ENCODE data around the gene NLE1.

Gene NLE1

GRCh38 chr17:35084987-35085386 is 57.1 kb downstream of the NLE1 start:
- FAIRE-seq: no peak

DNA sequence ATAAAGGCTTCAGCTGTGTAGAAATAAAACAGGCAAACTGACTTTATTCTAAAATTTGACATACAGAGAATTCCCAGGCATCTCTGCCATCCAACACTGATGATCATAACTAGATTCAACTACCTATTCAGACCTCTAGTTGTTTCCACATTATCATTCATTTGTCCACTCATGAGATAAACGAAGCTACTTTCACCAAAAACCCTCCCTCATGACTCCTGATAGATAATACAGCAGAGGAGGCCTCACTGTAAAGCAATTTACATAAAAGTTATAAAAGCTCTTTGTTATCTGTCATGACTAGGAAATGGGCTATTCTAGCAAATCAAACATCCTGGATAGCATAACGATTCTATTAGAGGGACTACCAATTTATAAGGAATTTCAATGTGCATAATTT is 59.0 kb downstream of the NLE1 start:
- FAIRE-seq: no peak

GRCh38 chr17:35082073-35082657 is 59.9 kb downstream of the NLE1 start:
- FAIRE-seq: peak; percentile 62

GRCh38 chr17:35081638-35082037 is 60.5 kb downstream of the NLE1 start:
- FAIRE-seq: no peak

GRCh38 chr17:35080536-35080935 is 61.6 kb downstream of the NLE1 start:
- no peak for FAIRE-seq

- no peak for FAIRE-seq
Measured at GRCh38 chr17:35079547-35080423, 62.3 kb downstream of the NLE1 start.
